HCT116 (cell line): ENCODE measurements around the gene IMPA2. TPM values are rescaled to one million over a fixed set of nuclear protein-coding genes. Genes with fewer than 3 reads are reported as not detected.

Experiments used
- ATAC-seq: fragments of 200-7000 bp; cut with Tn5 transposase; 2 replicates; pipeline ENCODE4 v1.9.1; 2020; ENCODE audit warnings: mild to moderate bottlenecking, moderate library complexity
- BruUV-seq: library from RNA; stranded (reverse); fragments of 400-500 nt; replicated peaks from 2 replicates; lab custom pipeline; 2021; lab: Mats Ljungman, UMichigan
- CTCF ChIA-PET: fragments of 300-600 bp; sonication (Branson Sonifier 250); formaldehyde crosslinking; loops from one replicate; lab custom pipeline; 2021; ENCODE audit warnings: antibody characterized with exemption; lab: Charles Lee
- POLR2A ChIA-PET: fragments of 300-600, 350-600 bp; sonication (Branson Sonifier 250); formaldehyde crosslinking; loops from one replicate; lab custom pipeline; 2021; ENCODE audit warnings: antibody characterized with exemption; lab: Charles Lee
- RAD21 ChIA-PET, 2 experiments: fragments of 300-600 bp; sonication (Branson Sonifier 250); formaldehyde crosslinking; loops; one replicate each; lab custom pipeline; 2023; ENCODE audit warnings: low total read pairs in 2 of 2; ENCODE audit not compliant: uncharacterized antibody in 2 of 2, unreplicated experiment in 2 of 2, low non-redundant PET in 1 of 2; lab: Charles Lee
- DNase-seq: peaks from one replicate; pipeline ENCODE4 v3.0.0-alpha.2; 2010; ENCODE audit warnings: low read depth, low spot score
- H2AFZ ChIP-seq: fragments of 200-600 bp; shearing (Covaris generic), sonication (generic); 2 replicates; pipeline ENCODE4 v1.6.1; 2017; ENCODE audit warnings: low read depth, mixed run types, mixed read lengths, antibody characterized with exemption, low read length; ENCODE audit not compliant: poor library complexity, severe bottlenecking
- H3K27ac ChIP-seq: 2 replicates; pipeline ENCODE4 v1.5.1; 2012; ENCODE audit warnings: low read depth, low read length
- H3K27me3 ChIP-seq: fragments of 200-600 bp; sonication (generic); 2 replicates; pipeline ENCODE4 v1.6.1; 2016; ENCODE audit warnings: mixed run types, low read length, mixed read lengths; ENCODE audit not compliant: insufficient read depth
- H3K36me3 ChIP-seq, 2 experiments: fragments of 200-500 bp in 1 of 2; fragments of 200-600 bp in 1 of 2; sonication (Bioruptor generic) in 1 of 2; sonication (generic) in 1 of 2; 2 replicates each; pipeline versions ENCODE4 v1.5.1 to v1.6.1; 2014 to 2016; ENCODE audit warnings: low read length in 2 of 2, inconsistent platforms in 1 of 2, mixed read lengths in 1 of 2, mixed run types in 1 of 2; ENCODE audit not compliant: insufficient read depth in 2 of 2, control insufficient read depth in 1 of 2
- H3K4me1 ChIP-seq, 2 experiments: fragments of 200-600 bp in 1 of 2; sonication (generic) in 1 of 2; 2 replicates each; pipeline versions ENCODE4 v1.5.1 to v1.6.1; 2012 to 2017; ENCODE audit warnings: low read length in 2 of 2, inconsistent platforms in 1 of 2, mild to moderate bottlenecking in 1 of 2, mixed read lengths in 1 of 2, mixed run types in 1 of 2, moderate library complexity in 1 of 2; ENCODE audit not compliant: insufficient read depth in 2 of 2, control insufficient read depth in 1 of 2
- H3K4me2 ChIP-seq: fragments of 200-600 bp; sonication (generic); 2 replicates; pipeline ENCODE4 v1.6.1; 2017; ENCODE audit warnings: mixed run types, low read length, mixed read lengths
- H3K4me3 ChIP-seq, 2 experiments: fragments of 200-600 bp in 1 of 2; sonication (generic) in 1 of 2; replicated peaks in 1 of 2; 2 replicates each; pipeline ENCODE4 v1.5.1; 2011 to 2016; ENCODE audit warnings: low read length in 2 of 2, control low read depth in 1 of 2, low read depth in 1 of 2, mild to moderate bottlenecking in 1 of 2, mixed read lengths in 1 of 2, mixed run types in 1 of 2
- H3K79me2 ChIP-seq: fragments of 200-600 bp; sonication (generic); 2 replicates; pipeline ENCODE4 v1.6.1; 2017; ENCODE audit warnings: mild to moderate bottlenecking, mixed run types, low read length, moderate library complexity, mixed read lengths; ENCODE audit not compliant: insufficient read depth
- H3K9ac ChIP-seq: fragments of 200-600 bp; sonication (generic); 2 replicates; pipeline ENCODE4 v1.6.1; 2016; ENCODE audit warnings: low read length, mixed read lengths
- H3K9me2 ChIP-seq: fragments of 200-600 bp; sonication (generic), shearing (Covaris generic); 2 replicates; pipeline ENCODE4 v1.6.1; 2017; ENCODE audit warnings: mixed run types, mild to moderate bottlenecking, moderate library complexity; ENCODE audit not compliant: insufficient read depth
- H3K9me3 ChIP-seq, 2 experiments: fragments of 200-500 bp in 1 of 2; fragments of 200-600 bp in 1 of 2; sonication (Bioruptor generic) in 1 of 2; sonication (generic) in 1 of 2; 2 replicates each; pipeline ENCODE4 v1.6.1; 2014 to 2017; ENCODE audit warnings: low read length in 2 of 2, mixed read lengths in 2 of 2, inconsistent platforms in 1 of 2, low read depth in 1 of 2, mild to moderate bottlenecking in 1 of 2, mixed run types in 1 of 2, moderate library complexity in 1 of 2; ENCODE audit not compliant: control insufficient read depth in 1 of 2, insufficient read depth in 1 of 2
- H4K20me1 ChIP-seq: fragments of 200-600 bp; sonication (generic), shearing (Covaris generic); 2 replicates; pipeline ENCODE4 v1.6.1; 2017; ENCODE audit warnings: mixed run types, mild to moderate bottlenecking, moderate library complexity; ENCODE audit not compliant: insufficient read depth
- ATF3 ChIP-seq: IDR thresholded peaks from 2 replicates; pipeline ENCODE4 v1.6.1; 2012
- CBX3 ChIP-seq: IDR thresholded peaks from 2 replicates; pipeline ENCODE4 v1.6.1; 2012; ENCODE audit warnings: low read depth
- CEBPB ChIP-seq: IDR thresholded peaks from 2 replicates; pipeline ENCODE4 v1.6.1; 2012; ENCODE audit warnings: low read depth
- EZH2phosphoT487 ChIP-seq: fragments of 200-600 bp; IDR thresholded peaks from 2 replicates; pipeline ENCODE4 v1.6.1; 2018; ENCODE audit warnings: antibody characterized with exemption, borderline replicate concordance
- FOSL1 ChIP-seq: IDR thresholded peaks from 2 replicates; pipeline ENCODE4 v1.6.1; 2012; ENCODE audit warnings: low read depth
- POLR2A ChIP-seq: IDR thresholded peaks from 2 replicates; pipeline ENCODE4 v1.7.0; 2011; ENCODE audit warnings: borderline replicate concordance; ENCODE audit not compliant: insufficient read depth, insufficient read length; ENCODE audit errors: extremely low read depth
- RAD21 ChIP-seq: IDR thresholded peaks from 2 replicates; pipeline ENCODE4 v1.6.1; 2012; ENCODE audit warnings: low read depth, mild to moderate bottlenecking
- REST ChIP-seq: IDR thresholded peaks from 2 replicates; pipeline ENCODE4 v1.6.1; 2012; ENCODE audit warnings: low read depth
- SP1 ChIP-seq: IDR thresholded peaks from 2 replicates; pipeline ENCODE4 v1.6.1; 2012; ENCODE audit warnings: low read depth
- SRF ChIP-seq: IDR thresholded peaks from 2 replicates; pipeline ENCODE4 v1.6.1; 2012; ENCODE audit warnings: low read depth
- YY1 ChIP-seq: IDR thresholded peaks from 2 replicates; pipeline ENCODE4 v1.6.1; 2011; ENCODE audit warnings: low read length, low read depth, moderate library complexity, mild to moderate bottlenecking; ENCODE audit not compliant: insufficient replicate concordance; ENCODE audit errors: extremely low read depth
- intact Hi-C: fragments of 100-400 bp; cut with micrococcal nuclease; formaldehyde crosslinking; loops from 2 replicates; pipeline ENCODE4 v1.10.0; 2022
- total RNA-seq: library from RNA; stranded (reverse); gene quantifications from one replicate; pipeline ENCODE4 v1.2.1, GENCODE V29; 2021; ENCODE audit not compliant: unreplicated experiment

The IMPA2 gene
- total RNA-seq, 1 experiment from 2014 or later: 32.5 TPM

GRCh38 chr18:11996190-11996754 lies 15.0 kb downstream of the IMPA2 start:
- no peaks in the 10 kb centered on the region for H4K20me1 ChIP-seq
- H3K4me1 ChIP-seq: peaks cover 6 to 19% of the 10 kb centered on the region in 2 experiments; a peak in 3 of 4 replicates
- H3K4me2 ChIP-seq: no peak overlapping the region
- DNase-seq (no peak), ATAC-seq (no peak)
- intact Hi-C loops: no loop called here
- H2AFZ ChIP-seq: no peak overlapping the region
- H3K9me3 ChIP-seq: no peaks in the 10 kb centered on the region
- H3K36me3 ChIP-seq: no peaks in the 10 kb centered on the region; a peak in 1 of 4 replicates
- H3K9ac ChIP-seq: no peak overlapping the region
- H3K4me3 ChIP-seq: no peak overlapping the region
- no TSS peak for BruUV-seq
- H3K27me3 ChIP-seq: no peaks in the 10 kb centered on the region
- ChIA-PET RAD21 (interaction anchor here (0.6 to 3.9 kb wide), 4 partner anchors 14 to 59 kb away, joined by 3 to 25 read pairs (median 13); no protein-coding TSS in a partner anchor), CTCF (interaction anchor here (1.1 to 8.5 kb wide), 12 partner anchors 8 to 343 kb away, joined by 3 to 162 read pairs (median 5); partner anchors contain the start of gene IMPA2), POLR2A (interaction anchor here (1.2 kb wide), 1 partner anchor 301 kb away, joined by 3 read pairs; no protein-coding TSS in a partner anchor)
- H3K27ac ChIP-seq: no peak overlapping the region
- no peaks in the 10 kb centered on the region for H3K9me2 ChIP-seq
- no peaks in the 10 kb centered on the region for H3K79me2 ChIP-seq
- TF ChIP-seq SP1: no peak
- no peak for TF ChIP-seq CBX3
- TF ChIP-seq EZH2phosphoT487: no peak
- TF ChIP-seq REST: no peak
- TF ChIP-seq RAD21: no peak
- no peak for TF ChIP-seq POLR2A
- no peak for TF ChIP-seq ATF3
- no peak for TF ChIP-seq FOSL1
- TF ChIP-seq SRF: no peak
- TF ChIP-seq CEBPB: no peak
- no peak for TF ChIP-seq YY1
